H9 (cell line): ENCODE measurements around the gene WDR72. TPM values are rescaled to one million over a fixed set of nuclear protein-coding genes. Genes with fewer than 3 reads are reported as not detected.

ENCODE experiments used
- DNase-seq: peaks from one replicate; pipeline ENCODE4 v3.0.0-alpha.2; 2017
- H2AFZ ChIP-seq: one replicate; pipeline ENCODE4 v1.6.1; 2013; ENCODE audit warnings: mild to moderate bottlenecking, low read length, control low read depth, moderate library complexity
- H2AK5ac ChIP-seq: 2 replicates; pipeline ENCODE4 v1.6.1; 2013; ENCODE audit warnings: low read length, control low read depth, mixed read lengths; ENCODE audit not compliant: insufficient read length
- H2BK120ac ChIP-seq: one replicate; pipeline ENCODE4 v1.6.1; 2013; ENCODE audit warnings: low read depth, mild to moderate bottlenecking, low read length, control low read depth, inconsistent platforms; ENCODE audit not compliant: poor library complexity, severe bottlenecking
- H2BK12ac ChIP-seq: 2 replicates; pipeline ENCODE4 v1.6.1; 2013; ENCODE audit warnings: low read length, control low read depth, mixed read lengths, low read depth; ENCODE audit not compliant: insufficient read length
- H2BK15ac ChIP-seq: 2 replicates; pipeline ENCODE4 v1.6.1; 2013; ENCODE audit warnings: low read depth, low read length, control low read depth
- H2BK20ac ChIP-seq: one replicate; pipeline ENCODE4 v1.6.1; 2013; ENCODE audit warnings: low read depth, mild to moderate bottlenecking, low read length, control low read depth, inconsistent platforms; ENCODE audit not compliant: poor library complexity, severe bottlenecking
- H2BK5ac ChIP-seq: 2 replicates; pipeline ENCODE4 v1.6.1; 2013; ENCODE audit warnings: low read length, control low read depth, mixed read lengths; ENCODE audit not compliant: insufficient read length
- H3K14ac ChIP-seq: 2 replicates; pipeline ENCODE4 v1.6.1; 2013; ENCODE audit warnings: low read length, control low read depth; ENCODE audit not compliant: insufficient read depth
- H3K18ac ChIP-seq: 2 replicates; pipeline ENCODE4 v1.6.1; 2013; ENCODE audit warnings: low read depth, mild to moderate bottlenecking, mixed read lengths, low read length, control low read depth; ENCODE audit not compliant: insufficient read length
- H3K23ac ChIP-seq: 2 replicates; pipeline ENCODE4 v1.6.1; 2013; ENCODE audit warnings: low read length, control low read depth, mixed read lengths, low read depth; ENCODE audit not compliant: insufficient read length
- H3K23me2 ChIP-seq: 2 replicates; pipeline ENCODE4 v1.6.1; 2013; ENCODE audit warnings: low read depth, mild to moderate bottlenecking, mixed read lengths, low read length, control low read depth; ENCODE audit not compliant: insufficient read length, poor library complexity, severe bottlenecking
- H3K27ac ChIP-seq: 2 replicates; pipeline ENCODE4 v1.5.1; 2013; ENCODE audit warnings: low read length, control low read depth, mixed read lengths, low read depth; ENCODE audit not compliant: insufficient read length
- H3K27me3 ChIP-seq: 2 replicates; pipeline ENCODE4 v1.6.1; 2013; ENCODE audit warnings: low read length, control low read depth, inconsistent platforms; ENCODE audit not compliant: insufficient read depth
- H3K4ac ChIP-seq: 2 replicates; pipeline ENCODE4 v1.6.1; 2013; ENCODE audit warnings: low read depth, mild to moderate bottlenecking, control low read depth, inconsistent platforms, low read length, moderate library complexity
- H3K4me1 ChIP-seq: 2 replicates; pipeline ENCODE4 v1.6.1; 2013; ENCODE audit warnings: low read length, control low read depth, inconsistent platforms; ENCODE audit not compliant: insufficient read depth
- H3K4me2 ChIP-seq: 2 replicates; pipeline ENCODE4 v1.6.1; 2013; ENCODE audit warnings: low read length, control low read depth, mixed read lengths; ENCODE audit not compliant: insufficient read length, insufficient read depth
- H3K56ac ChIP-seq: 2 replicates; pipeline ENCODE4 v1.6.1; 2013; ENCODE audit warnings: low read depth, mild to moderate bottlenecking, mixed read lengths, low read length, control low read depth; ENCODE audit not compliant: insufficient read length
- H3K79me1 ChIP-seq: 2 replicates; pipeline ENCODE4 v1.6.1; 2013; ENCODE audit warnings: low read depth, mild to moderate bottlenecking, moderate library complexity, low read length, control low read depth, inconsistent platforms; ENCODE audit not compliant: insufficient read depth, poor library complexity, severe bottlenecking
- H3K79me2 ChIP-seq: 2 replicates; pipeline ENCODE4 v1.6.1; 2013; ENCODE audit warnings: low read length, control low read depth, inconsistent platforms; ENCODE audit not compliant: insufficient read depth
- H3K9ac ChIP-seq: 2 replicates; pipeline ENCODE4 v1.6.1; 2013; ENCODE audit warnings: low read length, control low read depth, mixed read lengths; ENCODE audit not compliant: insufficient read length; ENCODE audit errors: extremely low read depth
- H3K9me3 ChIP-seq: one replicate; pipeline ENCODE4 v1.6.1; 2013; ENCODE audit warnings: low read depth, low read length, inconsistent platforms; ENCODE audit not compliant: control insufficient read depth
- H3T11ph ChIP-seq: one replicate; pipeline ENCODE4 v1.6.1; 2013; ENCODE audit warnings: mild to moderate bottlenecking, low read length, control low read depth, inconsistent platforms
- H4K20me1 ChIP-seq: one replicate; pipeline ENCODE4 v1.6.1; 2013; ENCODE audit not compliant: control insufficient read depth, insufficient read length, insufficient read depth
- H4K5ac ChIP-seq: 2 replicates; pipeline ENCODE4 v1.6.1; 2013; ENCODE audit warnings: low read depth, mild to moderate bottlenecking, mixed read lengths, low read length, control low read depth; ENCODE audit not compliant: insufficient read length
- H4K8ac ChIP-seq: replicated peaks from 2 replicates; pipeline ENCODE4 v1.6.1; 2013; ENCODE audit warnings: low read length, control low read depth, mixed read lengths, low read depth; ENCODE audit not compliant: insufficient read length
- H4K91ac ChIP-seq: 2 replicates; pipeline ENCODE4 v1.6.1; 2013; ENCODE audit warnings: low read depth, mild to moderate bottlenecking, moderate library complexity, mixed read lengths, low read length, control low read depth; ENCODE audit not compliant: insufficient read length
- H3K27ac Mint-ChIP-seq, 3 experiments: 2 replicates in 2 of 3; 3 replicates in 1 of 3; pipeline ENCODE4 v1.8.0; 2020 to 2021; ENCODE audit warnings: mixed read lengths in 3 of 3, mild to moderate bottlenecking in 1 of 3, moderate library complexity in 1 of 3
- H3K27me3 Mint-ChIP-seq: 2 replicates; pipeline ENCODE4 v1.8.0; 2021; ENCODE audit warnings: low read depth, mild to moderate bottlenecking, moderate library complexity, mixed read lengths
- H3K36me3 Mint-ChIP-seq, 3 experiments: 2 replicates in 2 of 3; 3 replicates in 1 of 3; pipeline ENCODE4 v1.8.0; 2020 to 2021; ENCODE audit warnings: low read depth in 3 of 3, mixed read lengths in 3 of 3; ENCODE audit not compliant: insufficient read depth in 1 of 3
- H3K4me1 Mint-ChIP-seq, 2 experiments: 2 replicates each; pipeline ENCODE4 v1.8.0; 2020; ENCODE audit warnings: mixed read lengths in 2 of 2
- H3K4me3 Mint-ChIP-seq, 2 experiments: 2 replicates in 1 of 2; 3 replicates in 1 of 2; pipeline ENCODE4 v1.8.0; 2020 to 2021; ENCODE audit warnings: mild to moderate bottlenecking in 2 of 2, mixed read lengths in 2 of 2, moderate library complexity in 1 of 2
- H3K9me3 Mint-ChIP-seq, 2 experiments: 2 replicates in 1 of 2; 3 replicates in 1 of 2; pipeline ENCODE4 v1.8.0; 2020; ENCODE audit warnings: mild to moderate bottlenecking in 2 of 2, mixed read lengths in 2 of 2, moderate library complexity in 1 of 2
- WGBS: extraction: QIAGEN DNeasy Blood & Tissue Kit; methylation state at CpG from one replicate; pipeline ENCODE4 v1.1.7; 2013; ENCODE audit warnings: missing lambda C conversion rate, low lambda C conversion rate, mixed read lengths; ENCODE audit not compliant: insufficient read length; ENCODE audit errors: extremely low coverage; 5-methylcytosine and 5-hydroxymethylcytosine counted together
- total RNA-seq: library from RNA; stranded (reverse); gene quantifications from 2 replicates; pipeline ENCODE4 v1.2.1, GENCODE V29; 2021
- TF ChIP-seq, protein P1 (sequence below): fragments of 200-600 bp; sonication (generic); conservative IDR thresholded peaks from 3 replicates; pipeline ENCODE4 v1.8.0; 2021; ENCODE audit warnings: antibody characterized with exemption, mild to moderate bottlenecking

The WDR72 gene
- total RNA-seq, 1 experiment from 2014 or later = 2.9 TPM

DNA sequence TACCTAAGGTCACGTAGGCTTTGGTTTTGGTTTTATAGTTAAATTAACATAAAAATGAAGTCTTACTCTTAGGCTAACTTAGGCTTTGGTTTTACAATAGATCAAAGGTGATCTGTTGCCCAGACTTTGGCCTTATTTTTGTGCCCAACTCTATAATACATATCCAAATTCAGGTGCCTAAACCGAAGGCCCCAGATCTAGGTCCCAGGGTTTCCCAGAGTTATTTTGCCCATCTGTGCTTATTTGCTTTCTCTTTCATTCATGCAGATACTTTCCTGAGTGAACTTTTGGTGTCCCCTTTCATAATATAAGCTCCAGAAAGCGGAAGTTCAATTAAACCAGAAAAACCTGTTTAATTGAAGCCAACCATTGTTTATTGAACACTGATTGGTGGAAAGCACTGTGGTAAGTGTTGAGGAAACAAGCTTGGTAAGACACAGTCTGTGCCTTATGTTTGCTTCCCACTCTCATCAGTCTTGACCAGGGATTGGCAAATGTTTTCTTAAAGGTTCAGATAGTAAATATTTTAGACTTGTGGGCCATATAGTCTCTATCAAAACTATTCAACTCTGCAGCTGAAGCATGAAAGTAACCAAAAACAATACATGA, 209.7 kb downstream of the WDR72 start:
- WGBS = no CpG with 5 or more reads among the region's 3 CpGs
- no peak overlapping the region for H3K4me3 Mint-ChIP-seq
- no peaks in the 10 kb centered on the region for H3K79me2 ChIP-seq
- H3K79me1 ChIP-seq = no peaks in the 10 kb centered on the region
- H3K27ac Mint-ChIP-seq = no peak overlapping the region
- DNase-seq = no peak
- no peak overlapping the region for H2BK15ac ChIP-seq
- TF ChIP-seq, protein P1, sequence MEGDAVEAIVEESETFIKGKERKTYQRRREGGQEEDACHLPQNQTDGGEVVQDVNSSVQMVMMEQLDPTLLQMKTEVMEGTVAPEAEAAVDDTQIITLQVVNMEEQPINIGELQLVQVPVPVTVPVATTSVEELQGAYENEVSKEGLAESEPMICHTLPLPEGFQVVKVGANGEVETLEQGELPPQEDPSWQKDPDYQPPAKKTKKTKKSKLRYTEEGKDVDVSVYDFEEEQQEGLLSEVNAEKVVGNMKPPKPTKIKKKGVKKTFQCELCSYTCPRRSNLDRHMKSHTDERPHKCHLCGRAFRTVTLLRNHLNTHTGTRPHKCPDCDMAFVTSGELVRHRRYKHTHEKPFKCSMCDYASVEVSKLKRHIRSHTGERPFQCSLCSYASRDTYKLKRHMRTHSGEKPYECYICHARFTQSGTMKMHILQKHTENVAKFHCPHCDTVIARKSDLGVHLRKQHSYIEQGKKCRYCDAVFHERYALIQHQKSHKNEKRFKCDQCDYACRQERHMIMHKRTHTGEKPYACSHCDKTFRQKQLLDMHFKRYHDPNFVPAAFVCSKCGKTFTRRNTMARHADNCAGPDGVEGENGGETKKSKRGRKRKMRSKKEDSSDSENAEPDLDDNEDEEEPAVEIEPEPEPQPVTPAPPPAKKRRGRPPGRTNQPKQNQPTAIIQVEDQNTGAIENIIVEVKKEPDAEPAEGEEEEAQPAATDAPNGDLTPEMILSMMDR = no peak
- H3K9me3 Mint-ChIP-seq = peaks cover 0 to 3% of the 10 kb centered on the region in 2 experiments; a peak in 3 of 5 replicates
- H3K4me2 ChIP-seq = no peak overlapping the region
- H4K20me1 ChIP-seq = no peaks in the 10 kb centered on the region
- H3K27me3 Mint-ChIP-seq = no peaks in the 10 kb centered on the region
- peaks cover 3% of the 10 kb centered on the region; the same call in 1 of the 2 replicates for H3K4me1 ChIP-seq
- H4K8ac ChIP-seq = no peak overlapping the region
- H3K23me2 ChIP-seq = no peaks in the 10 kb centered on the region
- no peak overlapping the region for H3K27ac ChIP-seq
- no peak overlapping the region for H3K18ac ChIP-seq
- H4K91ac ChIP-seq = no peak overlapping the region
- H3K4me1 Mint-ChIP-seq = peaks cover 18 to 19% of the 10 kb centered on the region in 2 experiments
- H3K14ac ChIP-seq = no peak overlapping the region
- no peak overlapping the region for H2BK120ac ChIP-seq
- H4K5ac ChIP-seq = no peak overlapping the region
- no peak overlapping the region for H2BK20ac ChIP-seq
- H2AFZ ChIP-seq = no peak overlapping the region
- H3K4ac ChIP-seq = no peak overlapping the region
- H3K9ac ChIP-seq = no peak overlapping the region
- no peaks in the 10 kb centered on the region for H3K9me3 ChIP-seq
- no peak overlapping the region for H2BK5ac ChIP-seq
- no peaks in the 10 kb centered on the region for H3K36me3 Mint-ChIP-seq
- no peak overlapping the region for H3T11ph ChIP-seq
- H3K56ac ChIP-seq = no peak overlapping the region
- H3K27me3 ChIP-seq = no peaks in the 10 kb centered on the region
- H3K23ac ChIP-seq = no peak overlapping the region
- H2AK5ac ChIP-seq = no peak overlapping the region
- no peak overlapping the region for H2BK12ac ChIP-seq
